ENCODE results near the gene RAD51B.

RAD51B gene

GRCh38 chr14:68703093-68703492 is 883.5 kb downstream of the RAD51B start:
- H3K27me3 ChIP-seq (ENCODE audit: control insufficient read depth, insufficient read depth, low read length) = no peaks in the 10 kb centered on the region
- no peak for TF ChIP-seq CTCF (IDR thresholded peaks at IDR 0.05)
- H3K9ac ChIP-seq = no peak overlapping the region
- no peak overlapping the region for H3K27ac ChIP-seq
- peaks cover 3% of the 10 kb centered on the region for H3K4me1 ChIP-seq
- no peaks in the 10 kb centered on the region for H3K36me3 ChIP-seq (ENCODE audit: control insufficient read depth, insufficient read depth, low read length)
- H3K4me3 ChIP-seq (ENCODE audit: low read depth, low read length) = no peak overlapping the region
- no peaks in the 10 kb centered on the region for H3K79me2 ChIP-seq
- no peaks in the 10 kb centered on the region for H3K9me3 ChIP-seq (ENCODE audit: control insufficient read depth, low read length)
- H2AFZ ChIP-seq = no peak overlapping the region
- H3K4me2 ChIP-seq (ENCODE audit: low read length) = no peak overlapping the region

- H3K27me3 ChIP-seq (ENCODE audit: control insufficient read depth, insufficient read depth, low read length) = no peaks in the 10 kb centered on the region
- no peak overlapping the region for H3K4me3 ChIP-seq (ENCODE audit: low read depth, low read length)
- no peak overlapping the region for H3K27ac ChIP-seq
- no peak for TF ChIP-seq CTCF (IDR thresholded peaks at IDR 0.05)
- no peaks in the 10 kb centered on the region for H3K79me2 ChIP-seq
- H3K9me3 ChIP-seq (ENCODE audit: control insufficient read depth, low read length) = no peaks in the 10 kb centered on the region
- H2AFZ ChIP-seq = peak overlapping the region; percentile 40
- peaks cover 3% of the 10 kb centered on the region for H3K4me1 ChIP-seq
- no peak overlapping the region for H3K4me2 ChIP-seq (ENCODE audit: low read length)
- H3K36me3 ChIP-seq (ENCODE audit: control insufficient read depth, insufficient read depth, low read length) = no peaks in the 10 kb centered on the region
- H3K9ac ChIP-seq = no peak overlapping the region
Observed at GRCh38 chr14:68704736-68705720, 885.4 kb downstream of the RAD51B start.

GRCh38 chr14:68705741-68706283 is 886.2 kb downstream of the RAD51B start:
- no peak overlapping the region for H3K4me3 ChIP-seq (ENCODE audit: low read depth, low read length)
- no peaks in the 10 kb centered on the region for H3K79me2 ChIP-seq
- H3K36me3 ChIP-seq (ENCODE audit: control insufficient read depth, insufficient read depth, low read length) = no peaks in the 10 kb centered on the region
- H3K27ac ChIP-seq = no peak overlapping the region
- peaks cover 3% of the 10 kb centered on the region for H3K4me1 ChIP-seq
- H2AFZ ChIP-seq = no peak overlapping the region
- no peaks in the 10 kb centered on the region for H3K27me3 ChIP-seq (ENCODE audit: control insufficient read depth, insufficient read depth, low read length)
- no peak overlapping the region for H3K9ac ChIP-seq
- H3K9me3 ChIP-seq (ENCODE audit: control insufficient read depth, low read length) = no peaks in the 10 kb centered on the region
- TF ChIP-seq CTCF (IDR thresholded peaks at IDR 0.05) = no peak
- H3K4me2 ChIP-seq (ENCODE audit: low read length) = no peak overlapping the region

- Histone ChIP-seq H3K79me2 (no peaks in the 10 kb centered on the region), H2AFZ (no peak overlapping the region), H3K9me3 (ENCODE audit: control insufficient read depth, low read length) (no peaks in the 10 kb centered on the region), H3K4me1 (peaks cover 18% of the 10 kb centered on the region), H3K27ac (no peak overlapping the region), H3K4me2 (ENCODE audit: low read length) (no peak overlapping the region), H3K4me3 (ENCODE audit: low read depth, low read length) (no peak overlapping the region), H3K9ac (no peak overlapping the region), H3K27me3 (ENCODE audit: control insufficient read depth, insufficient read depth, low read length) (no peaks in the 10 kb centered on the region), H3K36me3 (ENCODE audit: control insufficient read depth, insufficient read depth, low read length) (no peaks in the 10 kb centered on the region)
- TF ChIP-seq CTCF (IDR thresholded peaks at IDR 0.05) = no peak
Observed at GRCh38 chr14:68707482-68707881, 887.9 kb downstream of the RAD51B start.

All from parathyroid adenoma (tissue), 2 donors.